Measurements from ENCODE around the gene TUBA3E.
"Not testable (repeated sequence)": the region's sequence is repeated elsewhere in the genome, so short reads cannot be mapped to it uniquely, and the experiment has no call there.

The TUBA3E gene

DNA sequence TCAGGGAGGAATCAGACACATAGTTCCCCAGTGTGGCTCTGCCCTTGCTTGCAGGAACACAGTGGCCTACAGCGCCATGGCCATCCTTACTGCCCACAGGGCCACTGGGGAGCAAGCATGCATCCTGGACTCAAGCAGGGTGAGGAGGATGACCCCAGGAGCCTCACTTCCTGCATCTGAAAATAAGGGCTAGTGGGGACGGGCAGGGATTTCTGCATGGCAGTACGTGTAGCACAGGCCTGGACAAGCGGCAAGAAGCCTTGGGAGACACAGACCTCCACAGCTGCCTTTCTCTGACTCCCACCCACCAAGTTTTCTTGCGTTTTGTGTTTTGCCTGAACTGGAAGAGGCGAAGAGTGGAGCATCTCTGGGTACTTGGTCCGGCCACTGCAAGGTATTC is 35.8 kb downstream of the TUBA3E start:
- DNase-seq (ENCODE audit: low read depth, low spot score): not testable (repeated sequence)

DNA sequence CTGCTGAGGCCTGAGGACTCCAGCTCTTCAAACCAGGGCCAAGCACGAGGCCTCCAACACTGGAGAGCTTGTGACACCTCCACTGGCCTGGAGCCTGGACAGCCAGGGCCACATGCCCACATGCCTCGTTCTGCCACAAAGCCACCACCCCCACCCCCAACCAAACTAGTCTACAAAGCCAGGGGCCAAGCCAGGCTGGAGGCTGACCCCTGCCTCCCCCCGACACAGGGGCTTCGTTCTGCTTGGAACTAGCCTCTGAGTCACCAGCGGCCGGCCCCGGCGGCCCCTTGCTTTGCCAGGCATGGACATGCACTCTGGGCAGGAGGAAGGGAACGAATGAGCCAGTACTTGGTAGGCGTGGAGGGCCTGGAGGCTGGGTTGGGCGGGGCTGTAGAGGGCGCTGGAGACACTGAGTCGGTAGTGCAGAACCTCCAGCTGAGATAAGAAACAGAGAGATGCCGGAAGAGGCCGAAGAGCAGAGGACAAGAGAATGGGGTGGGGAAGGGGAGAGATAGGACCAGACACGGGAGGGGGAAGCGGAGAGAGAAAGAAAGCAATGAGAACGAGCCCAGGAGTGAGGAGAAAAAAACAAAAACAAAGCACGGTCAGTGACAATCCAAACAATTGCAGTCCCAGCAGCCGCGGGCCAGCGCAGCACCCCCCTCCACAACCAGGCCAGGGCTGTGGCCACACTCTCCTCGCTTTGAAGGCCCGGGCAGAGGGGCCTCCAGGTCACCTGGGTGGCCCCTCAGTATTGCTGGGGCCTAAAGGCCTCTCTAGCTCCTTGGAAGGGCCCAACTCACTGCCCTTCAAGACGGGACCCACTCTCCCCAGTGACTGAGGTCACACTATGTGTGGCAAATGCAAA is 37.2 kb downstream of the TUBA3E start:
- not testable (repeated sequence) for DNase-seq (ENCODE audit: low read depth, low spot score)

DNA sequence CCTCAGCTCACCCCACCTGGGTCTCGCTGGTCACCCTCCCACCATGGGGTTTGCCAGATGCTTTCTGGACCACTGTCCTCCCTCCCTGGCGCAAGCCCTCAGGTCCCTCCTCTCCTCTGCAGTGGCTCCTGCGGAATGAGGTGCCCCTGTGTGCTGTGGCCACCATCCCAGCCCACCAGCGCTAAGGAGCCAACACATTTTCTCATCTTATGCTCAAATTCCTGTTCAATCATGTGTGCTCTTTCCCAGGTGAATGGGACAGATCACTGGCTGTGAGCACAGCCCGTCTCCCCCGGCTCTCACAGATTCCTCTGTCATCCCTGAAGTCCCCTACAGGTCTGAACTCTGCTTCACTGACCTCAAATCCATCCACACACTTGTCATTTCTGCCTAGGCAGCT is 38.1 kb downstream of the TUBA3E start:
- DNase-seq (ENCODE audit: low read depth, low spot score): no peak

DNA sequence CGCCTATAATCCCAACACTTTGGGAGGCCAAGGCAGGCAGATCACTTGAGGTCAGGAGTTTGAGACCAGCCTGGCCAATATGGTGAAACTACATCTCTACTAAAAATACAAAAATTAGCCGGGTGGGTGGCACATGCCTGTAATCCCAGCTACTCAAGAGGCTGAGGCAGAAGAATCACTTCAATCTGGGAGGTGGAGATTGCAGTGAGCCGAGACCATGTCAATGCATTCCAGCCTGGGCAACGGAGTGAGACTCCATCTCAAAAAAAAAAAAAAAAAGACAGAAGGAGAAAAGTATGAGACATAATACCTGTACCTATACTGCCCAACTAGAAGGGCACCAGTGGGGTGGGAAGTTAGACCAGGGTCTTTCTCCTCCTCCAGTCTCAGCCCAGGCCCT is 38.9 kb downstream of the TUBA3E start:
- DNase-seq (ENCODE audit: low read depth, low spot score): not testable (repeated sequence)

DNA sequence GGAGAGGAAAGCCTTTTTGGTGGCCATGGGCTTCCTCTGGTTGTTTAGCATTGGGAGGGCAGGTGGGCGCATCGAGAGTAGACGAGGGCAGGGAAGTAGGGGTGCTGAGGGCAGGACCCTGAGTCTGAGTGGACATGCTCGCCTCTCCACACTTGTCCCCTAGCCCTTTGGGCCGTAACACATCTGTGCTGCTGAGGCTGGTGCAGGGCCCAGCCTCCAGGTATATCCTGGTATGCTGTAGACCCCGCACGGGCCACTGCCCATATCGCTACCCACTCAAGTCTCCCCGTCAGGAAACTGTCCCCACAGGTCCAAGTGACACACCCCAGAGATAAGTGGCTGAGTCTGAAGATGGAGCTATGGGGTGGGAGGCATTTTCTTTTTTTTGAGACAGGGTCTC is 39.6 kb downstream of the TUBA3E start:
- no peak for DNase-seq (ENCODE audit: low read depth, low spot score)

DNA sequence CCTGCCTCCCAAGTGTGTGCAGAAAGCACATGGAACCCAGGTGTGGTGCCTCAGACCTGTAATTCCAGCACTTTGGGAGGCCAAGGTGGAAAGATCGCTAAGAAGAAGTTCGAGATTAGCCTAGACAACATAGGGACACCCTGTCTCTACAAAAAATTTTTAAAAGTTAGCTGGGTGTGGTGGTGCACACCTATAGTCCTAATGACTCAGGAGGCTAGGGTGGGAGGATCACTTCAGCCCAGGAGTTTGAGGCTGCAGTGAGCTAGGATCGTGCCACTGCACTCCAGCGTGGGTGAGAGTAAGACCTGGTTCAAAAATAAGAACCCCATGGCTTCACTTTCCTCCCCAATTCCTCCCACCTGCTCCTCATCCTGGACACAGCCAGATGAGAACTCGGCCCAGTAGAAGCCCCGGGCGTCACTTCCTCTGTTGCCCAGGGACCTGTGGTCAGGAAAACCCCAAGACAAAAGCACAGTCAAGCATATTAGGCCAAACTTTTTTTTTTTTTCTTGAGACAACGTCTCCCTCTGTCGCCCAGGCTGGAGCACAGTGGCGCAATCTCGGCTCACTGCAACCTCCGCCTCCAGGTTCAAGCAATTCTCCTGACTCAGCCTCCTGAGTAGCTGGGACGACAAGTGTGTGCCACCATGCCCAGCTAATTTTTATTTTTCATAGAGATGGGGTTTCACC is 40.3 kb downstream of the TUBA3E start:
- DNase-seq (ENCODE audit: low read depth, low spot score): not testable (repeated sequence)

DNA sequence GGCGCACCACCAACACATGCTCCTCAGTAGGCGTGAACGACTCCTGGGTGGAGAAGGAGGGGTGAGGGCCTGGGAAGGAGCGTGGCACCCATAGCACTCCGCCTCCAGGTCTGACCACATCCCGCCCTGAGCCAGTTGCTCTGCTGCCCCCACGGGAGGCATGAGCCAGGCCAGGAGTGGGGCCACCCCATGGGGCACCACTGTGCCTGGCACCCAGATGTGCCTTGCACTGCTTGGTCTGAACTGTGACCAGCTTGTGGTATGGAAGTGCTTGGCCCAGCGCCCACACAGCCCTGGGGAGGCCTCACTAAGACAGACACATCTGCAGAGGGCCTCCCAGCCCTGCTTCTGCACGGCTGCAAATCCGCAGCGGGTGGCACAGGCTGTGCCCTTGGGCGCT is 40.9 kb downstream of the TUBA3E start:
- DNase-seq (ENCODE audit: low read depth, low spot score): not testable (repeated sequence)

DNA sequence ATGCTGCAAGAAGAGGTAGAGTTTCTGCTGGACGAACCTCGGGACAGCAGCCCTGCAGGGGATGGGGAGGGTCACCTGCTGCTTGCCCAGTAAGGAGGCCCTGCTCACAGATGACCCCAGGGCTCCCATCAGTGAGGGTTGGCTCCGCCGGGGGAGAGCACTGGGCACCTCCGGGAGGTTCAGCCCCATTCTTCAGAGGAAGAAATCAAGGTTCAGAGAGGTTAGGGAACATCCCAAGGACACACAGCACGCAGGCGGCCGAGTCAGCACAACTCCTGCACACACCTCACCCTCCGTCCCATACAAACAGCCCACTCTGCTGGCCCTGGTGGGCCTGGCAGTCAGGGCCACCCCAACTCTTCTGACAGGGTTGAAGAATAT is 41.6 kb downstream of the TUBA3E start:
- no peak for DNase-seq (ENCODE audit: low read depth, low spot score)

DNA sequence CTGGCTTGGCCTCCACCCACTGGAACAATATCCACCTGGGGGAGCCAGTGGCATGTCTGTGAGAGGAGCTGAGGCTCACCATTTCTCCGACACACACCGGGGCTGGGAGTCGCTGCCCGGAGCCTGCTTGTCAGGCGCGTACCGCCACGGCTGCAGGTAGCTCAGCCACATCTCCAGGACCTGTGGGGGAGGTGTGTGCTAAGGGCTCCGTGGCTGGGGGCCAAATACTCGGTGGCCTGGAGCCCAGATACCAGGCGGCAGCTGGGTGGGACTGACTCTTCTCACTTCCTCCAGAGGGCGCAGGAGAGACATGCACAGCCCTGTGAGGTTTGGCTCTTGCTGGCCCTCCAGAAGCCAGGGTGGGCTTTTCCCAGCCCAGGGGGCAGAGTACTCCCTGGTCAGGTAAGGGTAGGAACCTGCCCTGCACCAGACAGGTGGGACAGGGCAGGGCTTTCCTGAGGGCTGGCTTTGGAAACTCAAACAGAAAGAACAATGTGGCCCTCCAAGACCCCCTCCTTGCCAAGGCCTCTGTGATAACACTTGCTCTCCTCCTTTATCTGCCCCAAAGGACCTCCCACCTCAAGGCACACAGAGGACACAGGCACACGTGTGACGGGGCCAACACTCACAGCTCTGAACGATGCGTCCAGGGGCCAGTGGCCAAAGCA is 42.1 kb downstream of the TUBA3E start:
- peak; percentile 85 for DNase-seq (ENCODE audit: low read depth, low spot score)

DNA sequence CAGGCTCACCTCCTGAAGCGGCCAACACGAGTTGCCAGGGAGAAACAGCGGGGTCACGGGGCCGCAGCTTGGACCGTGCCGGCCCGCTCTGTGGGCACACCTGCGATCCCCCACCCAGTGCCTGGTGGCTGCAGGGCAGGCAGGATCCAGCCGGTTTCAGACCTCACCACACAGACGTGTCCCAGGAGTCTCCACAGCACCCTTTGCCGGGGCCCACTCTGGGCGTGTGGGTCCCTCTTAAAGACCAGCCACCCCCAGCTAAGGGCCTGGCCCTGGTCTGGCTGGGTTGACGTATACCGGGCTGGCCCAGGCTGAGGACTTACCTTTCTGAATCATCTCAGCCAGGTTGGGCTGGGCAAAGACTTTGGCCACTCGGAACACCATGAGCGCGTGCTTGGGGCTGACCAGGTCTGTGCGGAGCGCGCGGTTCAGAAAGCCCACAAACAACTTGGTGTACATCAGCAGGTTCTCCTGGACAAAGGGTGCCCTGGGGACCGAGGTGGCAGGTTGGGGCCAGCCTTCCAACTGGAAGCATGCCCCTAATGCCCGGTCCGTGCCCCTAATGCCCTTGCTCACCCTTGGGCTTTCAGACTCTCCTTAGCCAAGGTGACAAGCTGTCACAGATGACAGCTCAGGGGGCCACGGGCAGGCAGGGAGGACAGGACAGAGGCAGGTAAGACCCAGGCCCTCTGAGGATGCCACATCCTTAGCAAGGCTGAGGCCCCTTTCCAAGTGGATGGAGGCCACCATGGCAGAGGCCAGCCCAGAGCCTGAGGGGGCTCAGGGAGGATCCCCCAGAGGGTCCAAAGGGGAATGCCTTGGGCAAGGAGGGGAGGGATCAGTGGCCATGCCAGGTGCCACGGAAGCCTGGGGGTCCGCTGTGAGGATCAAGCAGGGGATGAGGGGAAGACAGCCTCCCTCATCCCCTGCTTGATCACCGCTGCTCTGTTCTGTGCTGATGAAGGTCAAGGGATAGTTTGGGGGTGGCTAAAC is 43.2 kb downstream of the TUBA3E start:
- no peak for DNase-seq (ENCODE audit: low read depth, low spot score)

DNA sequence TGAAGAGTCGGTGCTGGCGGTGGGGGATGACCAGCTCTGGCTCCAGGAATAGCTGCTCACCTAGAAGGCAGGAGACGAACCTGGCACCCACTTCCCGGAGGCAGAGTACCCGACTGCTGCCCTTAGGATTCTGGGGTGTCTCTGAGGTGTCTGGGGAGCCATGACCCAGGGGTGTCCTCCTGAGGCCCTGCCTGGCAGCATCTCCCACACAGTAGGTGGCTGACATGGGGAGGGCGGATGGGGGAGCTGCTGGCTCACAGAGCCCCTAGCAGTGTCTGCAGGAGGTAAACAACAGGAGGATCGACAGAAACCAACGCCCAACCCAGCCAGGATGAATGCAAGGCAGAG is 43.8 kb downstream of the TUBA3E start:
- DNase-seq (ENCODE audit: low read depth, low spot score): not testable (repeated sequence)

DNA sequence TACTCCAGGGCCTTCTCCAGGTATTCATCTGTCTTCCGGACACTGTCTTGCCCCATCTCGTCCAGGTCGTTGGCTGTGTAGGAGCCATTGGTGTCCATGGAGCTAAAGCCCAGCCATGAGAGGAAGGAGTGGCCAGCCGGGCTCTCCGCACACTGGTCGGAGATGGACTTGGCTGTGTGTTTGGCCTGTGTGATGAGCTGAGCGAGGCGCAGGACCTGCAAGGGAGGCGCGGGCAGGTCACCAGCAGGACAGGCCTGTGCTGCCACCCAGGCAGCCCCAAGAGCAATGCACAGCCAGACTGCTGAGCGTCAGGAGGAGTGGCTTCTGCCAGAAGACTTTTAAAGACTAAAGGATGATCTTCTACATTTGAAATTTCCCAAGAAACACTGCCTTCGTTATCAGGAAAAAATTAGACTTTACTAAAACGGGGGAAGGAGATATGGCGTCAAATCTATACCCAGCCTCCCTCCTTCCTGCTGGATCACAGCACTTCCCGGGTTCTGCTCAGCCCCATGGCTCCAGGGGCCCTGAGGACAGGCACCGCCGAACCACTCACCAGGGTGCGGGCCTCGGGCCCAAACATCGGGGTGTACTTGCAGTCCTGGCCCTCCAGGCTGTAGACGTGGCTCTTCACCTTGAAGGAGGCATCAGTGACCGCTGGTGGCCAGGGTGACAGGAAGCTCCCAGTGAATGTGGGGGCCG is 44.4 kb downstream of the TUBA3E start:
- DNase-seq (ENCODE audit: low read depth, low spot score): not testable (repeated sequence)

DNA sequence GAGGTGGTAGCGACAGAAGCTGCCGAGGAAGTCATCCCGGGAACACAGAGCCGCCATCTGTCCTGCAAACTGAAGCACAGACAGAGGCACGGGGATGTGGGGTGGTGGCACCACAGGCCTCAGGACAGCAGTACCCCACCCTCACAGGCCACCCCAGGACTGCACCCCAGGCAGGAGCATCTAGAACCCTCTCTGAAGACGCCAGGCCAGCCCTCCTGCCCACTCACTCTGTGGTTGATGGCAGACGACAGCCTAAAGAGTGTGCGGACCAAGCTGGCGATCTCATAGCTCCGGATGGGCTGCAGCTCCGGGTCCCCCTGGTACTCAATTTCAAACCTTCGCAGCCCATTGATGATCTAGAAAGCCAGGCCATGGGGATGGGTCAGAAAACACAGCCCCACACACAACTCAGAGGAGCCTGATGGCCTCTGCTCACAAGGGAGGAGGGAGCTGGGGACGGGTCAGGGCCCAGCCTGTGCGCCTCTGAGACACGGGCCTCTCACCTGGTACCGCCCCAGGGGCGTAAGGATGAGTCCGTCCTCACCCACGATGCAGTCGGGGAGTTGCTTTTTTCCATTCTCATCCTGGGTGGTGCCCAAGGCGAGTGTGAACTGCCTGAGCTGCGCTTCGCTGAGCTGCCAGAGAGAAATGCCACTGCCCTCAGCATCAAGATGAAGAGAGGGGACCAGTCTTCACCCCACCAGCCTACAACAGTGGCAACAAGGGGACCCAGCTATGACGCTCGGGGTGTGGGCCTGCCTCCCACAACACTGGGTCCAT is 45.2 kb downstream of the TUBA3E start:
- no peak for DNase-seq (ENCODE audit: low read depth, low spot score)

DNA sequence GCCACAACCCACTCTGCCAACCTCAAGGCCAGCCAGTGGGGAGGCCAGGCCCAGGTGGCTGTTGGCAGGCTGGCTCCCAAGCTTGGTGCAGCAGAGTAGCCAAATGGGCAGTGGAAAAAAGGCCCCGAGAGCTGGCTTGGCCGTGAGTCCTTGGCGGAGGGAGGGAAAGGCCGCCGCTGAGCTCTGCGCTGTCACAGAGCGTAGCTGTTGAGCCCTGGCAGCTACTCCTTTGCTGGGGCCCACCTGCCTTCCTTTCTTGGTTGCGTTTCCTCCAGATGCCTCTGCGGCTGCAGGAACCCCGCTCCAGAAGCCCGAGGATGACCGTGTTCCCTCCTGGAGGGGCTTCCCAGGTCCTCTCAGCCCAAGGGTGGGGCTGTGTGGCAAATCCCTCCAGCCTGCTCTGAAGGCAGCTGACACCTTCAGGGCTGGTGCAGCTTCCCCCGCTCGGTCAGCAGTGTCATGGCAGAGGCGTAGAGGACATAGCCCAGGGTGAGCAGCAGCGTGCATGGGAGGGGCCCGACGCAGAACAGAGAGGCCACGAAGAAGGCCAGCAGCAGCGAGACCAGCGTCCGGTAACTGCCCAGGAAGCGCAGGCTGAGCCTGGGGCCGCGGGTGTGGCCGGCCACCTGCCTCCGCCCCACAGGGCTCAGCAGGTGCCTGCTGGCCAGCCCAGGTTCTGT is 46.0 kb downstream of the TUBA3E start:
- DNase-seq (ENCODE audit: low read depth, low spot score): not testable (repeated sequence)

DNA sequence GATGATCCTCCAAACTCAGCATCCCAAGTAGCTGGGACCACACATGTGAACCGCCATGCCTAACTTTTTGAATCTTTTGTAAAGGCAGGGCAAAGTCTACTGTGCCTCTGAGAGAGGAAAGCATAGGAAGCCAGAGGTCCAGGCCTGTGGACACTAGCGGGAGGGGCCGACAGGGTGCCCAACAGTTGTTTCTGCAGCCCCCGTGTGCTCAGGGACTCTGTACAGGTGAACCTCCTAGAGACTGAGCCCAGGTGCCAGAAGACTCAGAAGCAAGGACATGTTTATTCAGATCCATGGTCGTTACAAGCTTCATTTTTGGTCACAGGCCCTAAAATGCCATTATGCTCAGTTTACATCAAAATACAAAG is 47.1 kb downstream of the TUBA3E start:
- DNase-seq (ENCODE audit: low read depth, low spot score): not testable (repeated sequence)

DNA sequence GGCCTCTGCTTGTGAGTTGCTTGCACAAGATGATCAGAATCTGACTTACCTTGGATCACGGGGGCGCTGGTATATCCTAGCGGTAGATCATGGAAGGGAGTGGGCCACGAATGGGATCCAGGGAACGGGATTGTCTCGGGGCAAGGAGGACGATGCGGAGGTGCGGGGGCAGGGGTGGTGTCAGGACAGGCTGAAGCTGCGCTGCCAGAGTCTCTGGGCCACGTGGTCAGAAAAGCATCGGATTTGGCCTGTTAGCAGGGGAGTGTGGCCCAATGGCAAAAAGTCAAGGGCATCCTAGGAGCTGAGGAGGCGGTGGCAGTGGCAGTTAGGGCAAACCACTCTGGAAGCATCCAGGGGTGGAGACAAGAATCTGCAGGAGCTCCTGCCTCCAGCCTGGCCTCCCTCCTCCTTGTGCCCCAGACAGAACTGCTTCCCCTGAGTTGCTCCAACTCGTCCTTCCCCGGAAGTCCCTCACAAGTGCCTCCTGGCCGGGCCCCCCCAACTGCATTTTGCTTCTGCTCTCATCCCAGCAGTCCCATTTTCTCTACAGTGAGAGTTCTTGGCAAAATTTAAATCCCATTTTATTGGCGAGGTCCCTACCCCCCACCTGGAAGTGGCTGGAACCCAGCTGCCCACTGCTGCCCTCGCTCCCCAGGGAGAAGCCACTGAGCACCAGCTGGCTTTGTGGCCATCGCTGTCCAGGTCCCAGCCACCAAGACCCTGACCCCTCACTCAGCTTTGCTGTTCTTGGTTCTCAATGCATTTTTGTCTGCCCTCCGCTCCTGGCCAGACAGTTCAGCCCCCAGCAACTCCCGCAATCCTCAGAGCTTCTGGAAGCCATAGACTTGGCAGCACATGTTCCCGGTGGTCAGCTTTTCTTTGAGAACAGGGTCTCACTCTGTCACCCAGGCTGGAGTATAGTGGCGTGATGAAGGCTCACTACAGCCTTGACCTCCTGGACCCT is 47.8 kb downstream of the TUBA3E start:
- DNase-seq (ENCODE audit: low read depth, low spot score): no peak

DNA sequence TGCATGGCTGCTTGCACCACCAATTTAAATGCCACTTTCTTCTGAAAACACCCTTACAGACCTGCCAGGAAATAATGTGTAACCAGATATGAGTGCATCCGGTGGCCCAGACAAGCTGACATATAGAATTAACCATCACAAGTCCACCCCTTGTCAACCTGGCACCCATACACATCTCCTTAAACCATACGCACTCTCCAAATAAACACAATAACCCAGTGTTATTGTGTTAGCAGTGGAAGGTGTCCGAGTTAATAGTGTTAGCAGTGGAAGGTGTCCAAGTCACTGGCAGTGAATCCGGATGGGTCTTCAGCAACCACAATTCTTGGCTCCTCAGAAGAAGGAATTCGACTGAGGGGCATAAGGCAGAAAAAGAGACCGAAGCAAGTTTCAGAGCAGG is 49.7 kb downstream of the TUBA3E start:
- not testable (repeated sequence) for DNase-seq (ENCODE audit: low read depth, low spot score)

DNA sequence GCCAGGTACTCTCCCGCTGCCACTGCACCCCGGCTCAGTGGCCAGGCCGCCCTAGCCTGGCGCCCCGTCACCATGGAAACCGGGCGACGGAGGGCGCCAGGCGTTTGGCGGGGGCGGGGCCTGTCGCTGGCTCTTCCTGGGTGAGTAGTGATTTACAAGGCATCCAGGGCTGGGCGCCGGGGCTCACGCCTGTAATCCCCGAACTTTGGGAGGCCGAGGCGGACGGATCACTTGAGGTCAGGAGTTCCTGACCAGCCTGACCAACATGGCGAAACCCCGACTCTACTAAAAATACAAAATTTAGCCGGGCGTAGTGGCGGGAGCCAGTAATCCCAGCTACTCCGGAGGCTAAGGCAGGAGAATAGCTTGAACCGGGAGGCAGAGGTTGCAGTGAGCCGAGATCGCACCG is 53.2 kb downstream of the TUBA3E start, which contains the start of gene CCDC74B:
CCDC74B (minus strand) TSS at position 107 of the 409 bp plus-strand sequence. CDS start 116 bp downstream, outside the sequence.
- DNase-seq (ENCODE audit: low read depth, low spot score): peak; percentile 72

Measured in astrocyte of the hippocampus (primary cell).